HepG2 (cell line): ENCODE data around the gene DCLRE1C. TPM values are rescaled to one million over a fixed set of nuclear protein-coding genes. Genes with fewer than 3 reads are reported as not detected.
"Not testable (repeated sequence)": the region's sequence is repeated elsewhere in the genome, so short reads cannot be mapped to it uniquely, and the experiment has no call there.

Source experiments
- ATAC-seq: fragments of 200-7000 bp; cut with Tn5 transposase; 3 replicates; pipeline ENCODE4 v1.9.1; 2020; ENCODE audit warnings: mild to moderate bottlenecking, moderate library complexity
- BruUV-seq: library from RNA; stranded (reverse); fragments of 400-500 nt; replicated peaks from 2 replicates; lab custom pipeline; 2021; lab: Mats Ljungman, UMichigan
- CTCF ChIA-PET: fragments of 300-600 bp; formaldehyde crosslinking; extraction: SDS; loops from one replicate; lab custom pipeline; 2021; ENCODE audit warnings: low total read pairs, inconsistent platforms, low intra/inter-chr PET ratio; lab: Yijun Ruan, JAX
- POLR2A ChIA-PET: fragments of 350-600 bp; sonication (Branson Sonifier 250); formaldehyde crosslinking; loops from one replicate; lab custom pipeline; 2020; ENCODE audit warnings: antibody characterized with exemption, inconsistent platforms; lab: Yijun Ruan, JAX
- DNase-seq: peaks from one replicate; pipeline ENCODE4 v3.0.0-alpha.2; 2015; ENCODE audit warnings: low spot score
- FAIRE-seq: peaks from 3 replicates; lab custom pipeline; 2011; peaks lifted over from hg19 to GRCh38; lab: Jason Lieb, UNC
- H2AFZ ChIP-seq: one replicate; pipeline ENCODE4 v1.6.1; 2011; ENCODE audit warnings: low read length, inconsistent platforms
- H3K27ac ChIP-seq: fragments of 300-600 bp; 3 replicates; pipeline ENCODE4 v1.8.0; 2011; ENCODE audit warnings: mixed run types, mild to moderate bottlenecking, mixed read lengths, low read length, inconsistent platforms; ENCODE audit not compliant: insufficient read depth; ENCODE audit errors: extremely low read length
- H3K27me3 ChIP-seq, 2 experiments: fragments of 200-600 bp in 1 of 2; 2 replicates in 1 of 2; 3 replicates in 1 of 2; pipeline versions ENCODE4 v1.6.0 to v1.8.0; 2011; ENCODE audit warnings: low read length in 2 of 2, mild to moderate bottlenecking in 2 of 2, moderate library complexity in 2 of 2, inconsistent platforms in 1 of 2; ENCODE audit not compliant: insufficient read depth in 2 of 2, control insufficient read depth in 1 of 2
- H3K36me3 ChIP-seq, 2 experiments: fragments of 200-600 bp in 1 of 2; replicated peaks in 1 of 2; 2 replicates in 1 of 2; 3 replicates in 1 of 2; pipeline versions ENCODE4 v1.5.1 to v1.8.0; 2011; ENCODE audit warnings: low read length in 2 of 2, inconsistent platforms in 1 of 2; ENCODE audit not compliant: insufficient read depth in 2 of 2, control insufficient read depth in 1 of 2
- H3K4me1 ChIP-seq: 2 replicates; pipeline ENCODE4 v1.5.1; 2012; ENCODE audit warnings: low read length, inconsistent platforms; ENCODE audit not compliant: insufficient read depth
- H3K4me2 ChIP-seq: 2 replicates; pipeline ENCODE4 v1.6.0; 2011; ENCODE audit warnings: low read depth, low read length, inconsistent platforms
- H3K4me3 ChIP-seq, 3 experiments: fragments of 200-600 bp in 1 of 3; sonication (generic), shearing (Covaris generic) in 1 of 3; replicated peaks in 1 of 3; 2 replicates each; pipeline ENCODE4 v1.5.1; 2011 to 2016; ENCODE audit warnings: low read length in 3 of 3, inconsistent platforms in 2 of 3, low read depth in 2 of 3, mild to moderate bottlenecking in 2 of 3, control low read depth in 1 of 3, mixed read lengths in 1 of 3; ENCODE audit not compliant: insufficient read depth in 1 of 3
- H3K79me2 ChIP-seq: one replicate; pipeline ENCODE4 v1.6.1; 2011; ENCODE audit warnings: low read length, inconsistent platforms; ENCODE audit not compliant: insufficient read depth
- H3K9ac ChIP-seq: 2 replicates; pipeline ENCODE4 v1.6.0; 2011; ENCODE audit warnings: mild to moderate bottlenecking, low read depth, low read length, inconsistent platforms; ENCODE audit not compliant: insufficient read depth
- H3K9me3 ChIP-seq: 2 replicates; pipeline ENCODE4 v1.5.1; 2012; ENCODE audit warnings: mild to moderate bottlenecking, low read length
- H4K20me1 ChIP-seq: 2 replicates; pipeline ENCODE4 v1.6.0; 2011; ENCODE audit warnings: inconsistent platforms, mild to moderate bottlenecking, low read length, moderate library complexity; ENCODE audit not compliant: insufficient read depth
- ATRX ChIP-seq: sonication (generic); formaldehyde crosslinking; IDR thresholded peaks from 2 replicates; pipeline ENCODE4 v1.4.0; 2020; ENCODE audit warnings: missing genetic modification reagents, borderline replicate concordance
- HNF4A ChIP-seq: sonication (generic); formaldehyde crosslinking; IDR thresholded peaks from 2 replicates; pipeline ENCODE4 v1.4.0; 2020; ENCODE audit warnings: missing genetic modification reagents
- MAFK ChIP-seq, 2 experiments: IDR thresholded peaks in 1 of 2; conservative IDR thresholded peaks in 1 of 2; 2 replicates each; pipeline ENCODE4 v1.6.1; 2011; ENCODE audit warnings: improper control_type of control experiment in 2 of 2, low read length in 2 of 2
- MBD4 ChIP-seq: IDR thresholded peaks from 2 replicates; pipeline ENCODE4 v1.6.1; 2012; ENCODE audit warnings: low read length, inconsistent platforms, borderline replicate concordance
- PAWR ChIP-seq: sonication (generic); formaldehyde crosslinking; IDR thresholded peaks from 2 replicates; pipeline ENCODE4 v1.4.0; 2020; ENCODE audit warnings: missing genetic modification reagents, mild to moderate bottlenecking, borderline replicate concordance
- TP53 ChIP-seq: sonication (generic); formaldehyde crosslinking; conservative IDR thresholded peaks from 2 replicates; pipeline ENCODE4 v1.4.0; 2020; ENCODE audit warnings: missing genetic modification reagents
- ZMYM3 ChIP-seq: sonication (generic); formaldehyde crosslinking; IDR thresholded peaks from 2 replicates; pipeline ENCODE4 v1.5.1; 2020; ENCODE audit warnings: mild to moderate bottlenecking, missing genetic modification reagents
- ZNF143 ChIP-seq: sonication (generic); formaldehyde crosslinking; IDR thresholded peaks from 2 replicates; pipeline ENCODE4 v1.4.0; 2020; ENCODE audit warnings: missing genetic modification reagents
- ZNF160 ChIP-seq: sonication (generic); formaldehyde crosslinking; IDR thresholded peaks from 2 replicates; pipeline ENCODE4 v1.8.0; 2022; ENCODE audit warnings: mild to moderate bottlenecking, inconsistent platforms, missing genetic modification reagents
- ZNF350 ChIP-seq: sonication (generic); formaldehyde crosslinking; IDR thresholded peaks from 2 replicates; pipeline ENCODE4 v1.4.0; 2020; ENCODE audit warnings: mild to moderate bottlenecking, low read depth, missing genetic modification reagents, borderline replicate concordance
- ZNF660 ChIP-seq: sonication (generic); formaldehyde crosslinking; IDR thresholded peaks from 2 replicates; pipeline ENCODE4 v1.5.1; 2020; ENCODE audit warnings: mild to moderate bottlenecking, low read depth, missing genetic modification reagents, borderline replicate concordance
- ZNF678 ChIP-seq: sonication (generic); formaldehyde crosslinking; IDR thresholded peaks from 2 replicates; pipeline ENCODE4 v1.4.0; 2020; ENCODE audit warnings: mild to moderate bottlenecking, missing genetic modification reagents
- ZSCAN20 ChIP-seq: sonication (generic); formaldehyde crosslinking; IDR thresholded peaks from 2 replicates; pipeline ENCODE4 v1.4.0; 2020; ENCODE audit warnings: missing genetic modification reagents, mild to moderate bottlenecking, borderline replicate concordance
- WGBS: methylation state at CpG from one replicate; pipeline ENCODE4 v1.1.6; 2017; ENCODE audit warnings: low lambda C conversion rate; 5-methylcytosine and 5-hydroxymethylcytosine counted together
- in situ Hi-C: cut with HindIII; loops from 2 replicates; pipeline ENCODE4 v1.10.0; 2017; ENCODE audit warnings: low pct_unique_long_range_greater_than_20kb; ENCODE audit not compliant: extremely low pct_ligation_motif_present
- intact Hi-C: fragments of 100-400 bp; cut with micrococcal nuclease; formaldehyde crosslinking; loops from one replicate; pipeline ENCODE4 v1.10.0; 2022; ENCODE audit not compliant: unreplicated experiment
- polyA plus RNA-seq, 8 experiments: library from polyadenylated mRNA; depleted of rRNA in 3 of 8; stranded (reverse) in 7 of 8; unstranded in 1 of 8; fragments of >200 nt; fragmentation: Illumina TruSeq in 4 of 8; extraction: Trizol in 4 of 8; gene quantifications; 2 replicates each; pipeline versions ENCODE4 v1.2.1 to v1.2.3, GENCODE V29; 2011 to 2016; ENCODE audit warnings: low read depth in 4 of 8, missing spikeins in 1 of 8, mixed read lengths in 1 of 8; ENCODE audit not compliant: insufficient read depth in 1 of 8
- total RNA-seq, 5 experiments: library from RNA; depleted of rRNA; stranded (reverse); fragments of >200 nt; fragmentation: Illumina TruSeq; extraction: Trizol; gene quantifications; 2 replicates each; pipeline ENCODE4 v1.2.3, GENCODE V29; 2016; ENCODE audit warnings: low read depth in 1 of 5
- TF ChIP-seq, protein P1 (sequence below): IDR thresholded peaks from 2 replicates; pipeline ENCODE4 v1.6.1; 2012; ENCODE audit warnings: low read length, improper control_type of control experiment

The DCLRE1C gene
- total and polyA plus RNA-seq, 2 of the 13 experiments (the other 11 are each of a cell fraction or from before 2014, with no cell fraction given), result 3.0 to 10.3 TPM

DNA sequence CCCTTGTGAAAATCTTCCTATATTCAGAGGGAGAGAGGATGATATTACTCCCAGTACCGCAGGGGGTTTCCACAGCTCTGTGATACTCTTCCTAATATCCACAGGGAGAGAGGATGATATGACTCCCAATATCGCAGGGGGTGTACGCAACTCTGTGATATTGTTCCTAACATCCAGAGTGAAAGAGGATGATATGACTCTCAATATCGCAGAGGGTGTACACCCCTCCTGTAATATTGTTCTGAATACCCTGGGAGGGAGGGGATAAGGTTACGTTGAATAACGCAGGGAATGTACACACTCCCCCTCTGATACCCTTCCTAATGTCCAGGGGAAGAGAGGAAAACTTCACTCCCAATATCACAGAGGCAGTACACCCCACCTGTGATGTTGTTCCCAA lies 35.7 kb upstream of the DCLRE1C start:
- H4K20me1 ChIP-seq, H3K4me3 ChIP-seq, DNase-seq, POLR2A ChIA-PET, H3K36me3 ChIP-seq, CTCF ChIA-PET, ATAC-seq, in situ Hi-C loops, H3K9ac ChIP-seq, H3K27ac ChIP-seq, intact Hi-C loops, H3K79me2 ChIP-seq, FAIRE-seq, H3K9me3 ChIP-seq, H3K4me2 ChIP-seq, BruUV-seq, H2AFZ ChIP-seq: not testable (repeated sequence)
- WGBS, result 26% methylated on average over 4 of the region's 6 CpGs
- peaks cover 28% of the 10 kb centered on the region for H3K4me1 ChIP-seq
- H3K27me3 ChIP-seq, result peaks cover 0 to 19% of the 10 kb centered on the region in 2 experiments; a peak in 1 of 5 replicates

DNA sequence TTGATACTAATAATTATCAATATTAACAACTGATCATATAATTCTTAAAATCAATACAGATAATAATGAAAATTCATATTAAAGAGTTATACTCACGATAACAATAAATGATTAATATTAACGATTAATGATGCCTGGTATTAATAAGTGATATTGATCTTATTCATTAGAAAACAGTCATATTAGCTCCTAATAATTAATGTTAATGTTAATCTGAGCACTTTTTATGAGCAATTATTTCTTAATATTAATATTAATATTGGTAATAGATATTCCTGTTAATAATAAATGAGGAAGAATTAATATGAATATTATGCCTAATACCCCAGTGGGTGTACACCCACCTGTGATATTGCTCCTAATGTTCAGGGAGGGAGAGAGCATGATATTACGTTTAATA lies 28.8 kb upstream of the DCLRE1C start:
- Histone ChIP-seq H3K79me2 (no peaks in the 10 kb centered on the region), H3K4me1 (no peaks in the 10 kb centered on the region), H3K9ac (no peak overlapping the region), H3K4me3 (no peak overlapping the region), H3K4me2 (no peak overlapping the region), H3K9me3 (no peaks in the 10 kb centered on the region), H4K20me1 (no peaks in the 10 kb centered on the region), H2AFZ (no peak overlapping the region), H3K36me3 (no peaks in the 10 kb centered on the region), H3K27ac (no peak overlapping the region), H3K27me3 (peaks cover 0 to 27% of the 10 kb centered on the region in 2 experiments; a peak in 2 of 5 replicates)
- intact Hi-C loops, result no loop called here
- POLR2A ChIA-PET, result no interaction called here
- TF ChIP-seq ZNF678 (CRISPR knock-in tag) (no peak), TP53 (CRISPR knock-in tag) (no peak), ZNF660 (CRISPR knock-in tag) (no peak), MAFK (conservative IDR thresholded peaks at IDR 0.05 in 1 of 2, IDR thresholded peaks at IDR 0.05 in 1 of 2; ENCODE audit: low read length in 2 of 2) (no peak), PAWR (CRISPR knock-in tag) (no peak), HNF4A (CRISPR knock-in tag) (no peak), ZNF143 (CRISPR knock-in tag) (no peak), MBD4 (no peak), ZNF160 (no peak), ZSCAN20 (CRISPR knock-in tag) (no peak), ZNF350 (CRISPR knock-in tag) (no peak), ZMYM3 (CRISPR knock-in tag) (no peak), ATRX (CRISPR knock-in tag) (no peak)
- TF ChIP-seq, protein P1, sequence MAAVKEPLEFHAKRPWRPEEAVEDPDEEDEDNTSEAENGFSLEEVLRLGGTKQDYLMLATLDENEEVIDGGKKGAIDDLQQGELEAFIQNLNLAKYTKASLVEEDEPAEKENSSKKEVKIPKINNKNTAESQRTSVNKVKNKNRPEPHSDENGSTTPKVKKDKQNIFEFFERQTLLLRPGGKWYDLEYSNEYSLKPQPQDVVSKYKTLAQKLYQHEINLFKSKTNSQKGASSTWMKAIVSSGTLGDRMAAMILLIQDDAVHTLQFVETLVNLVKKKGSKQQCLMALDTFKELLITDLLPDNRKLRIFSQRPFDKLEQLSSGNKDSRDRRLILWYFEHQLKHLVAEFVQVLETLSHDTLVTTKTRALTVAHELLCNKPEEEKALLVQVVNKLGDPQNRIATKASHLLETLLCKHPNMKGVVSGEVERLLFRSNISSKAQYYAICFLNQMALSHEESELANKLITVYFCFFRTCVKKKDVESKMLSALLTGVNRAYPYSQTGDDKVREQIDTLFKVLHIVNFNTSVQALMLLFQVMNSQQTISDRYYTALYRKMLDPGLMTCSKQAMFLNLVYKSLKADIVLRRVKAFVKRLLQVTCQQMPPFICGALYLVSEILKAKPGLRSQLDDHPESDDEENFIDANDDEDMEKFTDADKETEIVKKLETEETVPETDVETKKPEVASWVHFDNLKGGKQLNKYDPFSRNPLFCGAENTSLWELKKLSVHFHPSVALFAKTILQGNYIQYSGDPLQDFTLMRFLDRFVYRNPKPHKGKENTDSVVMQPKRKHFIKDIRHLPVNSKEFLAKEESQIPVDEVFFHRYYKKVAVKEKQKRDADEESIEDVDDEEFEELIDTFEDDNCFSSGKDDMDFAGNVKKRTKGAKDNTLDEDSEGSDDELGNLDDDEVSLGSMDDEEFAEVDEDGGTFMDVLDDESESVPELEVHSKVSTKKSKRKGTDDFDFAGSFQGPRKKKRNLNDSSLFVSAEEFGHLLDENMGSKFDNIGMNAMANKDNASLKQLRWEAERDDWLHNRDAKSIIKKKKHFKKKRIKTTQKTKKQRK, result no peak
- in situ Hi-C loops, result no loop called here
- 39% methylated on average over 3 of the region's 3 CpGs for WGBS
- CTCF ChIA-PET, result no interaction called here
- BruUV-seq, result no TSS peak
- FAIRE-seq (no peak), ATAC-seq (no peak), DNase-seq (no peak)
